ENCODE data around the gene PRDM15. TPM values are rescaled to one million over a fixed set of nuclear protein-coding genes. Genes with fewer than 3 reads are reported as not detected.
A peak's percentile ranks its signal among the peaks of the same experiment; 100 is the strongest.

Gene PRDM15
- total RNA-seq, 2 experiments from 2014 or later = 13.2 to 14.5 TPM

DNA sequence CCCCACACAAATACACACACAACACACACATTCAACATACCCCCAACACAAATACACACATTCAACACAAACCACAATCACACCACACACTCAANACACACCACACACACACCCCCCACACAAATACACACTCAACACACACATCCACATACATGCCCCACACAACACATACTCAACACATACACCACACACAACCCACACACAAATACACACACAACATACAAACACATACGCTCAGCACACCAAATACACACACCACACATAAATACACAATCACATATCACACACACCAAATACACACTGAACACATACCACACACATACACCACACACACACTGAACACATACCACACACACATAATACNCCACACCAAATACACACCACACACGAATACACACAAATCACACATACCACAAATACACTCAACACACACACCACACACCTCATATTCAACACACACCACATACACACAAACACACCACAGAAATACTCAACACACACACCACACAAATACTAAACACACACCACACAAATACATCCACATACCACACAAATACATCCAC, 48.9 kb downstream of the PRDM15 start:
- H3K27ac Mint-ChIP-seq = no peak overlapping the region
- ChIA-PET POLR2A (no interaction called here), CTCF (no interaction called here)
- no peak overlapping the region for H3K4me3 Mint-ChIP-seq
- H3K4me1 Mint-ChIP-seq (ENCODE audit: low read depth) = no peaks in the 10 kb centered on the region
- TF ChIP-seq, protein P1, sequence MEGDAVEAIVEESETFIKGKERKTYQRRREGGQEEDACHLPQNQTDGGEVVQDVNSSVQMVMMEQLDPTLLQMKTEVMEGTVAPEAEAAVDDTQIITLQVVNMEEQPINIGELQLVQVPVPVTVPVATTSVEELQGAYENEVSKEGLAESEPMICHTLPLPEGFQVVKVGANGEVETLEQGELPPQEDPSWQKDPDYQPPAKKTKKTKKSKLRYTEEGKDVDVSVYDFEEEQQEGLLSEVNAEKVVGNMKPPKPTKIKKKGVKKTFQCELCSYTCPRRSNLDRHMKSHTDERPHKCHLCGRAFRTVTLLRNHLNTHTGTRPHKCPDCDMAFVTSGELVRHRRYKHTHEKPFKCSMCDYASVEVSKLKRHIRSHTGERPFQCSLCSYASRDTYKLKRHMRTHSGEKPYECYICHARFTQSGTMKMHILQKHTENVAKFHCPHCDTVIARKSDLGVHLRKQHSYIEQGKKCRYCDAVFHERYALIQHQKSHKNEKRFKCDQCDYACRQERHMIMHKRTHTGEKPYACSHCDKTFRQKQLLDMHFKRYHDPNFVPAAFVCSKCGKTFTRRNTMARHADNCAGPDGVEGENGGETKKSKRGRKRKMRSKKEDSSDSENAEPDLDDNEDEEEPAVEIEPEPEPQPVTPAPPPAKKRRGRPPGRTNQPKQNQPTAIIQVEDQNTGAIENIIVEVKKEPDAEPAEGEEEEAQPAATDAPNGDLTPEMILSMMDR (IDR thresholded peaks at IDR 0.05) = no peak
- H3K27me3 Mint-ChIP-seq = no peaks in the 10 kb centered on the region
- no peaks in the 10 kb centered on the region for H3K9me3 Mint-ChIP-seq
- DNase-seq = no peak
- no peak for ATAC-seq
- intact Hi-C loops (cut with micrococcal nuclease) = no loop called here
- H3K36me3 Mint-ChIP-seq (ENCODE audit: low read depth) = peaks cover 5% of the 10 kb centered on the region

DNA sequence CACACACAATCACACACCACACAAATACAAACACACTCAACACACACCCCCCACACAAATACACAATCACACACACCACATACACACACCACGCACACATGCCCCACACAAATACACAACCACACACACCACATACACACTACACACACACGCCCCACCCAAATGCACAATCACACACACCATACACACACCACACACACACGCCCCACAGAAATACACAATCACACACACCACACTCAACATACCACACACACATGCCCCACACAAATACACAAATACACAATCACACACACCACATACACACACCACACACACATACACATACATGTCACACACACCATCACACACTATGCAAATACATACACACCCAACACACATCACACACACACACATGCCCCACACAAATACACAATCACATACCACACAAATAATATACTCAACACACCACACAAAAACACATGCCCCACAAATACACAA, 50.2 kb downstream of the PRDM15 start:
- peaks cover 1% of the 10 kb centered on the region for H3K36me3 Mint-ChIP-seq (ENCODE audit: low read depth)
- DNase-seq (no peak), ATAC-seq (no peak)
- H3K4me1 Mint-ChIP-seq (ENCODE audit: low read depth) = no peaks in the 10 kb centered on the region
- POLR2A ChIA-PET = no interaction called here
- intact Hi-C loops (cut with micrococcal nuclease) = no loop called here
- H3K9me3 Mint-ChIP-seq = no peaks in the 10 kb centered on the region
- CTCF ChIA-PET = interaction anchor here (1.3 kb wide), 1 partner anchor 12 kb away, joined by 4 read pairs; no protein-coding TSS in a partner anchor
- H3K4me3 Mint-ChIP-seq = no peak overlapping the region
- no peak overlapping the region for H3K27ac Mint-ChIP-seq
- TF ChIP-seq, protein P1 (IDR thresholded peaks at IDR 0.05) = no peak
- no peaks in the 10 kb centered on the region for H3K27me3 Mint-ChIP-seq

DNA sequence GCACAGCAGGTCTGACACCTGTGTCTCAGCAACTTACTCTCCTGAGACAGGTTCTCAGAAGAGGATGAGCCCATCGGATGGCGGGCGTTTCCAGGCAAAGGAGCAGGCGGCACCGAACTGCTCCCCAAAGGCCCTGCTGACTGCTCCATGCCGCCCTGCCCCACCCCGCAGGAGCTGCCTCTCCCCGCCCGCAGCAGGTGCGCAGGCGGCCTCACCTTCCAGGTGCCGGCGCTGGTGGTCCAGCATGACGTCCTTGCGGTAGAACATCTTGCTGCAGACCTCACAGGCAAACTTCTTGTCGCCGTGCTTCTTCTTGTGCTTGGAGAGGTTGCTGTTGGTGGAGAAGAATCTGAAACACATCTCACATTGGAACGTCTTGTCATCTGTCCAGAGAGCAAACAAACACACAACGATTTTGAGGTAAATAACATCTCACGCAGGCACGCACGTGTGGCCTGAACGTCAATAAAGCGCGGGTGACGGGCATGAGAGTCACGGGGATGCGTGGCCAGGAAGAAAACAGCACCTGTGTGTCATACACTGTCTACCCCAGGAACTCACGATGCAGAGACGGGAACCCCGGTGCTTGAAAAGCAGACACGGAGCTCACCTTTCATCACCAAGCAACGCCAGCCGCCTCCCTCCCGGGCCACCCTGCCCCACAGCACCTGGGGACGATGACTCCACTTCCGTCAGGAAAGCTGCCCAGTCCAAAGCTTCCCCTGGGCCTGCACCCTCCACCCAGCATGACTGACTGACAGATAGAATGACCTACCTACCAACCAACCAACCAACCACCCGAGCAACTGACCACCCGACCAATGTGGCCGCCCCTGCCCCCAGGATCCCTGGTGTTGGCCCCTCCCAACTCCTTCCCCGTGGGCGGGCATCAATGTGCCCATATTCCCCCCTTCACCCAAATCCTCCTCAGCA, 50.9 kb downstream of the PRDM15 start:
- DNase-seq (peak; percentile 21), ATAC-seq (peak; percentile 37)
- Mint-ChIP-seq H3K4me1 (ENCODE audit: low read depth) (no peaks in the 10 kb centered on the region), H3K36me3 (ENCODE audit: low read depth) (no peaks in the 10 kb centered on the region), H3K9me3 (no peaks in the 10 kb centered on the region), H3K27ac (no peak overlapping the region), H3K4me3 (no peak overlapping the region), H3K27me3 (no peaks in the 10 kb centered on the region)
- intact Hi-C loops (cut with micrococcal nuclease) = no loop called here
- CTCF ChIA-PET = interaction anchor here (1.3 kb wide), 1 partner anchor 11 kb away, joined by 4 read pairs; no protein-coding TSS in a partner anchor
- TF ChIP-seq, protein P1 (IDR thresholded peaks at IDR 0.05) = no peak
- POLR2A ChIA-PET = no interaction called here

DNA sequence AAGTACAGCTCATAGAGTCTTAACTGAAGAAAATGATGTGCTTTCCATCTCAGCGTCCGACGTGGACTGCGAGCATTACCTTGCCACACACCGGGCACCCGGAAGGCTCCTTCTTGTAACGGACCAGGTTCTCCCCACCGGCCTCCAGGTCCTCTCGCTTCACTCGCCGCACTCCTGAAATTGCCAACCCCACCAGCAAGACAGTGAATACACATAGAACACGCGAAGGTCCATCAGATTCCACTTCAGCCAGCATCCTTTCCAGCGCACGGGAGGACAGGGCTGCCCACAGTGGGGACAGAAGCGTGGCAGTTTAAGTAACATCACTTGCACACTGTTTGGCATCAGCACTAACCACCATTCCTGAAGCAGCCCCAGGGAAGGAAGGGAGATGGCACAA, 53.3 kb downstream of the PRDM15 start:
- H3K27ac Mint-ChIP-seq = no peak overlapping the region
- H3K9me3 Mint-ChIP-seq = no peaks in the 10 kb centered on the region
- H3K4me1 Mint-ChIP-seq (ENCODE audit: low read depth) = no peaks in the 10 kb centered on the region
- H3K36me3 Mint-ChIP-seq (ENCODE audit: low read depth) = peaks cover 3% of the 10 kb centered on the region
- no peak for ATAC-seq
- H3K4me3 Mint-ChIP-seq = no peak overlapping the region
- ChIA-PET POLR2A (interaction anchor here (1.2 kb wide), 1 partner anchor 15 kb away, joined by 4 read pairs; no protein-coding TSS in a partner anchor), CTCF (interaction anchor here (2.1 kb wide), 1 partner anchor 9 kb away, joined by 8 read pairs; no protein-coding TSS in a partner anchor)
- H3K27me3 Mint-ChIP-seq = no peaks in the 10 kb centered on the region
- no peak for DNase-seq
- intact Hi-C loops (cut with micrococcal nuclease) = no loop called here
- TF ChIP-seq, protein P1 (IDR thresholded peaks at IDR 0.05) = no peak

DNA sequence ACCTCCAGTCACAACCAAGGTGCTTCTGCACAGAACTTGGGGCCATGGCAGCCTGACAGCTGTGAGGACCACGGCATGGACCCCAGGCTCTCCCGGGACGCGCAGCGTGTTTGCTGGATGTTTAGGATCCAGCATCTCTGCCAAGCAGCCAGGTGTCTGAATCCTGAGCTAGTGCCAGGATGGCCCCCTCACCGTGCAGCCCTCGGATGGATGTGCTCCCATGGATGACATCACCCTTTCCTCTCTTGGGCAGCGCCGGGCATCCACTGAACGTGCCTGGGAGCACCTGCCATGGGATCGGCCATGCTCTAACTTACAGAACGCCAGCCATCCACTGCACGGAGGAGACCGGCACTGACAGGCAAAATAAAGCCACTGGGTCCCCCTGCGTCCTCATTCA, 53.9 kb downstream of the PRDM15 start:
- TF ChIP-seq, protein P1 (IDR thresholded peaks at IDR 0.05) = no peak
- Mint-ChIP-seq H3K4me3 (no peak overlapping the region), H3K36me3 (ENCODE audit: low read depth) (peaks cover 3% of the 10 kb centered on the region), H3K27me3 (no peaks in the 10 kb centered on the region), H3K4me1 (ENCODE audit: low read depth) (no peaks in the 10 kb centered on the region), H3K27ac (no peak overlapping the region), H3K9me3 (no peaks in the 10 kb centered on the region)
- DNase-seq (no peak), ATAC-seq (no peak)
- POLR2A ChIA-PET = no interaction called here
- intact Hi-C loops (cut with micrococcal nuclease) = no loop called here
- CTCF ChIA-PET = interaction anchor here (2.1 kb wide), 1 partner anchor 8 kb away, joined by 8 read pairs; no protein-coding TSS in a partner anchor
